ENCODE results near the gene ZNF618.

DNA sequence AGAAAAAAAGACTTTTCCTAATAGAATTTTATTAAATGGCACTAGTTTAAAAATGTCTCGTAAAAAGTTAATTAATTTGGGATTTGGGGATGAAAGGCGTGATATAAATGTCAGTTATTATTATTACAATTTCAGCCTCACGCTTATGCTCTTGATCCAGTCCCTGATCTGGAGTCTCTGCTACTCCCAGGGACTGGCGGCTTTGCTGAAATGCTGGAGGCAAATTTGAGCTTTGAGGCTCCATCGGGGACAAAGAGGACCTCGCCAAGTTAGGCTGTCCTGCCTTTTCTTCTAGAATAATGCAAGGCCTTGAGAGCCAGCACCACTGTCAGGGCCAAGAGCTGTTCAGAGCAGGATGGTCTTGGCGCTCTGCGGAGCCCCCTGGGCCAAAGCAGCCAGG, 69.7 kb downstream of the ZNF618 start:
- TF ChIP-seq, protein P1, sequence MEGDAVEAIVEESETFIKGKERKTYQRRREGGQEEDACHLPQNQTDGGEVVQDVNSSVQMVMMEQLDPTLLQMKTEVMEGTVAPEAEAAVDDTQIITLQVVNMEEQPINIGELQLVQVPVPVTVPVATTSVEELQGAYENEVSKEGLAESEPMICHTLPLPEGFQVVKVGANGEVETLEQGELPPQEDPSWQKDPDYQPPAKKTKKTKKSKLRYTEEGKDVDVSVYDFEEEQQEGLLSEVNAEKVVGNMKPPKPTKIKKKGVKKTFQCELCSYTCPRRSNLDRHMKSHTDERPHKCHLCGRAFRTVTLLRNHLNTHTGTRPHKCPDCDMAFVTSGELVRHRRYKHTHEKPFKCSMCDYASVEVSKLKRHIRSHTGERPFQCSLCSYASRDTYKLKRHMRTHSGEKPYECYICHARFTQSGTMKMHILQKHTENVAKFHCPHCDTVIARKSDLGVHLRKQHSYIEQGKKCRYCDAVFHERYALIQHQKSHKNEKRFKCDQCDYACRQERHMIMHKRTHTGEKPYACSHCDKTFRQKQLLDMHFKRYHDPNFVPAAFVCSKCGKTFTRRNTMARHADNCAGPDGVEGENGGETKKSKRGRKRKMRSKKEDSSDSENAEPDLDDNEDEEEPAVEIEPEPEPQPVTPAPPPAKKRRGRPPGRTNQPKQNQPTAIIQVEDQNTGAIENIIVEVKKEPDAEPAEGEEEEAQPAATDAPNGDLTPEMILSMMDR (IDR thresholded peaks at IDR 0.05; ENCODE audit: poor library complexity) = no peak
- no peak for TF ChIP-seq EZH2 (IDR thresholded peaks at IDR 0.05; ENCODE audit: borderline replicate concordance)
- TF ChIP-seq EZH2phosphoT487 (IDR thresholded peaks at IDR 0.05; ENCODE audit: low read depth, severe bottlenecking, unreplicated experiment) = no peak
